ENCODE results near the gene H2AZ1.
"Not testable (repeated sequence)": the region's sequence is repeated elsewhere in the genome, so short reads cannot be mapped to it uniquely, and the experiment has no call there.

The H2AZ1 gene

DNA sequence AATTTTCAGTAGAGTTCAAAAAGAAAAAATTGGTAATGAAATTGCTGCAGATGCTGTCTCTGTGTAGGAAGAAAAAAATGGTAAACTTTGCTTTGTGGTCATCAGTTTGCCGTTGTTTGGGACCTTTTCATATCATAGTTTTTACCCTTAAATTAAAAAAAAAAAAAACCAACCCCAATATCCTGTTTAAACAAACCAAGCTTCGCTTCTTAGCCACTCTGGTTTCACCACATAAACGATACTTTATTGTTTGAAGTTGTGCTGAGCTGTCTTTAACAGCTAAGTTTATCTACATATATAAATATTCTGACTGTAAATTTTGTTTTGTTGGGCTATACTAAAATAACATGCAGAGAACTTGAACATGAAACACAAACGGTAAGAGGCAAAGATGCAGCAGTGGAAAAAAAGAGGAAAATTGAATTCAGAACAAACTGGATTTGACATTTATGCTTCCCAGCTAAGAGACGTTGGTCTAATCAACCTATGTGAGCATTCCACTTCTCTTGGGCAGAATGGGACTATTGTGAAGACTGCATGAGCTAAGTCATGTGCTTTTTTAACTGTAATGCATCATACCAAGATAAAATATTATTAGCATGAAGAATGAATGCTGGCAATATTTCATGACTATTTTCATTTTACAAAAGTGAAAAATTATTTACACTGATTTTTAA is 15.7 kb upstream of the H2AZ1 start:
- no peaks in the 10 kb centered on the region for H3K4me1 ChIP-seq
- no peak overlapping the region for H3K4me3 ChIP-seq
- intact Hi-C loops (cut with DNase I; ENCODE audit: low total_unique reads), result no loop called here
- no peak overlapping the region for H3K27ac ChIP-seq
- H3K9me3 ChIP-seq, result no peaks in the 10 kb centered on the region
- H3K27me3 ChIP-seq, result no peaks in the 10 kb centered on the region
- no peaks in the 10 kb centered on the region for H3K36me3 ChIP-seq
- DNase-seq, result no peak
- TF ChIP-seq, protein P1, sequence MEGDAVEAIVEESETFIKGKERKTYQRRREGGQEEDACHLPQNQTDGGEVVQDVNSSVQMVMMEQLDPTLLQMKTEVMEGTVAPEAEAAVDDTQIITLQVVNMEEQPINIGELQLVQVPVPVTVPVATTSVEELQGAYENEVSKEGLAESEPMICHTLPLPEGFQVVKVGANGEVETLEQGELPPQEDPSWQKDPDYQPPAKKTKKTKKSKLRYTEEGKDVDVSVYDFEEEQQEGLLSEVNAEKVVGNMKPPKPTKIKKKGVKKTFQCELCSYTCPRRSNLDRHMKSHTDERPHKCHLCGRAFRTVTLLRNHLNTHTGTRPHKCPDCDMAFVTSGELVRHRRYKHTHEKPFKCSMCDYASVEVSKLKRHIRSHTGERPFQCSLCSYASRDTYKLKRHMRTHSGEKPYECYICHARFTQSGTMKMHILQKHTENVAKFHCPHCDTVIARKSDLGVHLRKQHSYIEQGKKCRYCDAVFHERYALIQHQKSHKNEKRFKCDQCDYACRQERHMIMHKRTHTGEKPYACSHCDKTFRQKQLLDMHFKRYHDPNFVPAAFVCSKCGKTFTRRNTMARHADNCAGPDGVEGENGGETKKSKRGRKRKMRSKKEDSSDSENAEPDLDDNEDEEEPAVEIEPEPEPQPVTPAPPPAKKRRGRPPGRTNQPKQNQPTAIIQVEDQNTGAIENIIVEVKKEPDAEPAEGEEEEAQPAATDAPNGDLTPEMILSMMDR (IDR thresholded peaks at IDR 0.05), result no peak

DNA sequence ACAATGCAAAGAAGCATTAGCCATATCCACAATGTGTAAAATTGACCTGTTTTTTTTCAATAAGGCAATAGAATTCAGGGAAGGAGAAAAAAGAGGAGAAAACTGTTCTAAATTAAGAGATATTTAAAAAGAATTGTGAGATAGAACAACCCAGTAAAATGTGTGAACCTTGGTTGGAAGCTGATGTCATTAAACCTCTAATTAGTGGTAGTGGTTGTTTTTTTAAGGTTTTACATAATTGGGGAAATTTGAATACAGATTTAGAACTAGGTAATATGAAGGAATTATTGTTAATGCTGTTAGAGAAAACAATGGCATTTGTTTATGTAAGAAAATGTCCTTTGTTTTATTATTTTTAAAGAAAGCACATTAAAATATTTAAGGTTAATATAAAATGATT is 15.1 kb upstream of the H2AZ1 start:
- H3K27me3 ChIP-seq, result no peaks in the 10 kb centered on the region
- H3K27ac ChIP-seq, result no peak overlapping the region
- H3K9me3 ChIP-seq, result no peaks in the 10 kb centered on the region
- TF ChIP-seq, protein P1 (IDR thresholded peaks at IDR 0.05), result no peak
- no peak overlapping the region for H3K4me3 ChIP-seq
- no peaks in the 10 kb centered on the region for H3K4me1 ChIP-seq
- no peak for DNase-seq
- H3K36me3 ChIP-seq, result no peaks in the 10 kb centered on the region
- intact Hi-C loops (cut with DNase I; ENCODE audit: low total_unique reads), result no loop called here

DNA sequence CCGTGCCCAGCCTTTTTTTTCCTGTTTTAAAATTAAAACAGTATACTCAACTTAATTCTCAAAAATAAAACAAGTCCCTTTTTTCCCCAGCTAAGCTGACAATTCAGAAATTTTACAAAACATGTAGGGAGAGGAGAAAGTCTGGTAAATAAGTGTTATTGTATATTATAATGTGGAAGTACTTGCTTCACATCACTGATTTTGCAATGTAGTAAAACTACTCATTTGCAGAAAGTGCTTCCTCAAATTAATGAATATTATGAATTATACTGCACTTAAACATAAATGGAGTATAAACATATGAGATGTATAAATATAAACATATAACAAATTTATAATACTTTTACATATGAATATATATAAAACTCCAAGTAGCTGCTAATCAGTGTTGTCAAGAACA is 11.6 kb upstream of the H2AZ1 start:
- no peak for DNase-seq
- Histone ChIP-seq H3K36me3 (peaks cover 0 to 5% (median 0%) of the 10 kb centered on the region in 3 donors), H3K9me3 (no peaks in the 10 kb centered on the region), H3K27ac (no peak overlapping the region), H3K4me3 (no peak overlapping the region), H3K4me1 (no peaks in the 10 kb centered on the region), H3K27me3 (no peaks in the 10 kb centered on the region)
- intact Hi-C loops (cut with DNase I; ENCODE audit: low total_unique reads), result no loop called here
- TF ChIP-seq, protein P1 (IDR thresholded peaks at IDR 0.05), result no peak

DNA sequence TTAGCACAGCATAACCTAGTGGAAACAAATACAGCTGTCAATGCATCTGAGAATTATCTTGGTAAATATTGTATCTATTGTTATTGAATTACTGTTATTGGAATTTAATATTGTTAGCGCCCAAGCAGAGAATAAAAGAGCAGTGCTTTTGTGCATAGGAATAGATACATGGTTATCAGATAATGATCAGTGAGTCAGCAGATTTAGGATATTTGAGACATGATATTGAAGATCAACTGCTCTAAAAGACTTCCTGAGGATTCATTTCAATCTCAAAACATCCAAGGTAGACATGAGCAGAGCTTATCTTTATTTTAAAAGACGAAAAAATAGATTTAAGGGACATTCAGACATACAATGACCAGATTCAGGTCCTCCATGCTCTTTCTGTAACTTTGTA is 10.6 kb upstream of the H2AZ1 start:
- Histone ChIP-seq H3K4me3 (no peak overlapping the region), H3K36me3 (peaks cover 0 to 5% (median 0%) of the 10 kb centered on the region in 3 donors), H3K27me3 (no peaks in the 10 kb centered on the region), H3K4me1 (no peaks in the 10 kb centered on the region), H3K9me3 (no peaks in the 10 kb centered on the region), H3K27ac (no peak overlapping the region)
- intact Hi-C loops (cut with DNase I; ENCODE audit: low total_unique reads), result no loop called here
- TF ChIP-seq, protein P1 (IDR thresholded peaks at IDR 0.05), result no peak
- no peak for DNase-seq

DNA sequence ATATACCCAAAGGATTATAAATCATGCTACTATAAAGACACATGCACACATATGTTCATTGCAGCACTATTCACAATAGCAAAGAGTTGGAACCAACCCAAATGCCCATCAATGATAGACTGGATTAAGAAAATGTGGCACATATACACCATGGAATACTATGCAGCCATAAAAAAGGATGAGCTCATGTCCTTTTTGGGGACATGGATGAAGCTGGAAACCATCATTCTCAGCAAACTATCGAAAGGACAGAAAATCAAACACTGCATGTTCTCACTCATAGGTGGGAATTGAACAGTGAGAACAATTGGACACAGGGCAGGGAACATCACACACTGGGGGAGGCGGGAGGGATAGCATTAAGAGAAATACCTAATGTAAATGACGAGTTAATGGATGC is 8.1 kb upstream of the H2AZ1 start:
- H3K27ac ChIP-seq; H3K36me3 ChIP-seq; H3K27me3 ChIP-seq; DNase-seq; intact Hi-C loops (cut with DNase I; ENCODE audit: low total_unique reads); H3K9me3 ChIP-seq; H3K4me1 ChIP-seq; H3K4me3 ChIP-seq: not testable (repeated sequence)

DNA sequence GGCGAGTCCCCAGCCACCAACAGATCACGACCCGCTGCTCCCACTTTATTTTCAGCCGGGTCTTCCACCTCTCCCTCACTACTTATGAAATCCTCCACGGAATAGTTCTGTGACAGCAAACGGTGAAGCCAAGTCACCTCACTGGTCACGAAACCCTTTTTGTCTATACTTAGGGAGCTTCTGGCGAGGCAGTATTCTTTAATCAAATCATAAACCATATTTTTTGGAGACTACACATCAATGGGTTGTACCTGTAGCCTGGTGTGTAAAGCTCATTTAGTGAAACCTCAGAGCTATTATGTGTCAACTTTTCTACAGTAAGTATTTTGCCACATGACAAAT is 809 bp upstream of the H2AZ1 start:
- Histone ChIP-seq H3K4me1 (peaks cover 0 to 31% (median 10%) of the 10 kb centered on the region in 4 donors), H3K4me3 (peak overlapping the region; percentile 74 to 90), H3K9me3 (no peaks in the 10 kb centered on the region), H3K36me3 (no peaks in the 10 kb centered on the region), H3K27me3 (no peaks in the 10 kb centered on the region), H3K27ac (peak overlapping the region; percentile 96 to 97)
- intact Hi-C loops (cut with DNase I; ENCODE audit: low total_unique reads), result no loop called here
- DNase-seq, result no peak
- TF ChIP-seq, protein P1 (IDR thresholded peaks at IDR 0.05), result no peak

Measured in tibial artery (tissue), 4 donors.